GM23248 (cell line): ENCODE data around the gene CDS2.

Source experiments
- EZH2 ChIP-seq: fragments of 200-600 bp; sonication (generic); IDR thresholded peaks from 2 replicates; pipeline ENCODE4 v1.6.1; 2018; ENCODE audit warnings: antibody characterized with exemption, mild to moderate bottlenecking; ENCODE audit not compliant: insufficient read depth, poor library complexity, severe bottlenecking
- EZH2phosphoT487 ChIP-seq: fragments of 200-600 bp; sonication (generic); IDR thresholded peaks from 2 replicates; pipeline ENCODE4 v1.6.1; 2018; ENCODE audit warnings: antibody characterized with exemption, moderate library complexity, mild to moderate bottlenecking, low read depth; ENCODE audit not compliant: insufficient read depth

- TF ChIP-seq EZH2phosphoT487: no peak
- TF ChIP-seq EZH2: no peak
Measured at GRCh38 chr20:5212907-5213487, 86.2 kb downstream of the CDS2 start.
